ENCODE results near the gene ALDH1A1.

- TF ChIP-seq CTCF (IDR thresholded peaks at IDR 0.05 in 4 of 5, conservative IDR thresholded peaks at IDR 0.05 in 1 of 5) (no peak), POLR2A (IDR thresholded peaks at IDR 0.05) (no peak)
Measured at GRCh38 chr9:72929542-72929941, 23.3 kb downstream of the ALDH1A1 start.
